H1 (cell line): ENCODE measurements around the gene PLLP. TPM values are rescaled to one million over a fixed set of nuclear protein-coding genes. Genes with fewer than 3 reads are reported as not detected.

Experiments
- CTCF ChIA-PET: fragments of 300-600 bp; sonication (Branson Sonifier 250); formaldehyde crosslinking; loops from one replicate; lab custom pipeline; 2021; ENCODE audit not compliant: partially characterized antibody; lab: Charles Lee
- POLR2A ChIA-PET: fragments of 300-600 bp; sonication (Branson Sonifier 250); formaldehyde crosslinking; loops from one replicate; lab custom pipeline; 2021; ENCODE audit warnings: inconsistent platforms; ENCODE audit not compliant: partially characterized antibody; lab: Charles Lee
- DNase-seq, 2 experiments: peaks; one replicate each; pipeline versions ENCODE4 v3.0.0 to v3.0.0-alpha.2; 2010 to 2022; ENCODE audit warnings: low spot score in 2 of 2, low read depth in 1 of 2, mixed read lengths in 1 of 2
- FAIRE-seq: peaks from 2 replicates; lab custom pipeline; 2011; peaks lifted over from hg19 to GRCh38; lab: Jason Lieb, UNC
- H2AFZ ChIP-seq: 2 replicates; pipeline ENCODE4 v1.8.1; 2012; ENCODE audit warnings: low read length, inconsistent platforms
- H2AK5ac ChIP-seq: 2 replicates; pipeline ENCODE4 v1.6.1; 2013; ENCODE audit warnings: low read depth, low read length
- H2BK120ac ChIP-seq: replicated peaks from 2 replicates; pipeline ENCODE3; 2013; ENCODE audit warnings: low read depth, low read length, inconsistent platforms
- H2BK12ac ChIP-seq: 2 replicates; pipeline ENCODE4 v1.6.1; 2013; ENCODE audit warnings: low read depth, low read length
- H2BK15ac ChIP-seq: 2 replicates; pipeline ENCODE4 v1.6.1; 2013; ENCODE audit warnings: low read length
- H2BK20ac ChIP-seq: 2 replicates; pipeline ENCODE4 v1.6.1; 2013; ENCODE audit warnings: low read length
- H2BK5ac ChIP-seq: 2 replicates; pipeline ENCODE4 v1.6.1; 2013; ENCODE audit warnings: low read depth, low read length
- H3K14ac ChIP-seq: 2 replicates; pipeline ENCODE4 v1.6.1; 2013; ENCODE audit warnings: inconsistent platforms; ENCODE audit not compliant: insufficient read length
- H3K18ac ChIP-seq: 2 replicates; pipeline ENCODE4 v1.6.1; 2013; ENCODE audit warnings: low read length; ENCODE audit errors: extremely low read depth
- H3K23ac ChIP-seq: 2 replicates; pipeline ENCODE4 v1.6.1; 2013; ENCODE audit warnings: inconsistent platforms; ENCODE audit not compliant: insufficient read length
- H3K23me2 ChIP-seq: 2 replicates; pipeline ENCODE4 v1.6.1; 2013; ENCODE audit warnings: low read depth, low read length
- H3K27ac ChIP-seq: 2 replicates; pipeline ENCODE4 v1.6.1; 2011; ENCODE audit warnings: low read depth, low read length, inconsistent platforms
- H3K27me3 ChIP-seq, 4 experiments: replicated peaks in 1 of 4; 1 replicate in 1 of 4; 2 replicates in 3 of 4; pipeline versions ENCODE4 v1.6.1 to v1.8.1; 2011 to 2013; ENCODE audit warnings: low read length in 3 of 4, mild to moderate bottlenecking in 3 of 4, inconsistent platforms in 2 of 4, mixed read lengths in 2 of 4, moderate library complexity in 1 of 4; ENCODE audit not compliant: control insufficient read depth in 3 of 4, insufficient read depth in 3 of 4; ENCODE audit errors: extremely low read depth in 1 of 4
- H3K36me3 ChIP-seq, 4 experiments: 2 replicates each; pipeline versions ENCODE4 v1.6.1 to v1.8.1; 2011 to 2013; ENCODE audit warnings: mild to moderate bottlenecking in 4 of 4, low read length in 3 of 4, moderate library complexity in 2 of 4, control low read depth in 1 of 4, inconsistent platforms in 1 of 4; ENCODE audit not compliant: insufficient read depth in 4 of 4, control insufficient read depth in 2 of 4
- H3K4ac ChIP-seq: replicated peaks from 2 replicates; pipeline ENCODE3; 2013; ENCODE audit warnings: low read length, low read depth, mixed read lengths, inconsistent platforms; ENCODE audit not compliant: insufficient read length
- H3K4me1 ChIP-seq, 4 experiments: replicated peaks in 1 of 4; 1 replicate in 1 of 4; 2 replicates in 3 of 4; pipeline versions ENCODE4 v1.6.1 to v1.8.1; 2011 to 2013; ENCODE audit warnings: low read length in 3 of 4, inconsistent platforms in 2 of 4, mixed read lengths in 1 of 4; ENCODE audit not compliant: insufficient read depth in 4 of 4, control insufficient read depth in 3 of 4
- H3K4me2 ChIP-seq, 2 experiments: 2 replicates each; pipeline versions ENCODE4 v1.6.1 to v1.8.1; 2011 to 2013; ENCODE audit warnings: low read depth in 2 of 2, low read length in 2 of 2, control low read depth in 1 of 2, inconsistent platforms in 1 of 2, mild to moderate bottlenecking in 1 of 2; ENCODE audit not compliant: insufficient read depth in 1 of 2
- H3K4me3 ChIP-seq, 4 experiments: fragments of 200-600, 300-600 bp in 1 of 4; sonication (generic), shearing (Covaris generic), sonication (Bioruptor Twin) in 1 of 4; 2 replicates each; pipeline versions ENCODE4 v1.5.1 to v1.8.1; 2011 to 2016; ENCODE audit warnings: low read length in 4 of 4, low read depth in 3 of 4, control low read depth in 2 of 4, inconsistent platforms in 2 of 4, mild to moderate bottlenecking in 2 of 4, mixed read lengths in 1 of 4, moderate library complexity in 1 of 4; ENCODE audit not compliant: insufficient read depth in 2 of 4; ENCODE audit errors: extremely low read depth in 1 of 4
- H3K56ac ChIP-seq: replicated peaks from 2 replicates; pipeline ENCODE3; 2013; ENCODE audit warnings: low read depth, mild to moderate bottlenecking, mixed read lengths, low read length, inconsistent platforms; ENCODE audit not compliant: insufficient read length
- H3K79me1 ChIP-seq: 2 replicates; pipeline ENCODE4 v1.6.1; 2013; ENCODE audit warnings: low read depth, low read length, control low read depth
- H3K79me2 ChIP-seq, 2 experiments: 2 replicates each; pipeline versions ENCODE4 v1.6.1 to v1.8.1; 2012 to 2013; ENCODE audit warnings: low read length in 2 of 2, mild to moderate bottlenecking in 2 of 2, inconsistent platforms in 1 of 2; ENCODE audit not compliant: insufficient read depth in 2 of 2, control insufficient read depth in 1 of 2
- H3K9ac ChIP-seq, 4 experiments: replicated peaks in 1 of 4; 1 replicate in 1 of 4; 2 replicates in 3 of 4; pipeline versions ENCODE4 v1.6.1 to v1.8.1; 2011 to 2013; ENCODE audit warnings: low read depth in 3 of 4, low read length in 3 of 4, control low read depth in 2 of 4, mild to moderate bottlenecking in 2 of 4, moderate library complexity in 2 of 4, inconsistent platforms in 1 of 4; ENCODE audit errors: extremely low read depth in 1 of 4
- H3K9me3 ChIP-seq, 2 experiments: 2 replicates each; pipeline versions ENCODE4 v1.6.1 to v1.8.1; 2012 to 2013; ENCODE audit warnings: mild to moderate bottlenecking in 2 of 2, moderate library complexity in 2 of 2, control low read depth in 1 of 2, inconsistent platforms in 1 of 2, low read depth in 1 of 2, low read length in 1 of 2, mixed read lengths in 1 of 2; ENCODE audit not compliant: insufficient read depth in 2 of 2
- H4K20me1 ChIP-seq, 2 experiments: replicated peaks in 1 of 2; 2 replicates each; pipeline versions ENCODE3 to v1.8.1; 2011 to 2013; ENCODE audit warnings: inconsistent platforms in 2 of 2, low read length in 2 of 2, mild to moderate bottlenecking in 1 of 2; ENCODE audit not compliant: insufficient read depth in 2 of 2, control insufficient read depth in 1 of 2
- H4K5ac ChIP-seq: 2 replicates; pipeline ENCODE4 v1.6.1; 2013; ENCODE audit warnings: low read length, low read depth, mixed read lengths, inconsistent platforms; ENCODE audit not compliant: insufficient read length
- H4K8ac ChIP-seq: 2 replicates; pipeline ENCODE4 v1.8.0; 2013; ENCODE audit warnings: mild to moderate bottlenecking, moderate library complexity, low read length, inconsistent platforms; ENCODE audit not compliant: insufficient read depth; ENCODE audit errors: extremely low read depth
- H4K91ac ChIP-seq: replicated peaks from 2 replicates; pipeline ENCODE3; 2013; ENCODE audit warnings: low read length, mixed read lengths, inconsistent platforms; ENCODE audit not compliant: insufficient read length
- BACH1 ChIP-seq: IDR thresholded peaks from 2 replicates; pipeline ENCODE4 v1.6.1; 2012; ENCODE audit warnings: low read length, improper control_type of control experiment
- BCL11A ChIP-seq, 2 experiments: IDR thresholded peaks; one replicate each; pipeline ENCODE4 v1.6.1; 2011; ENCODE audit warnings: low read depth in 2 of 2, low read length in 2 of 2, mild to moderate bottlenecking in 2 of 2
- CEBPB ChIP-seq: IDR thresholded peaks from 2 replicates; pipeline ENCODE4 v1.6.1; 2012; ENCODE audit warnings: low read depth, low read length
- CHD2 ChIP-seq: IDR thresholded peaks from 2 replicates; pipeline ENCODE4 v1.6.1; 2012; ENCODE audit warnings: low read length, improper control_type of control experiment
- EZH2 ChIP-seq: fragments of 200-600 bp; sonication (generic); IDR thresholded peaks from 2 replicates; pipeline ENCODE4 v1.7.1; 2012; ENCODE audit warnings: low read depth, mild to moderate bottlenecking, moderate library complexity, low read length, inconsistent platforms; ENCODE audit not compliant: severe bottlenecking
- KDM1A ChIP-seq: fragments of 200-600, 300-600 bp; sonication (generic); IDR thresholded peaks from 2 replicates; pipeline ENCODE4 v1.7.1; 2016; ENCODE audit warnings: mild to moderate bottlenecking, low read length, borderline replicate concordance
- NRF1 ChIP-seq: IDR thresholded peaks from 2 replicates; pipeline ENCODE4 v1.6.1; 2011; ENCODE audit warnings: mild to moderate bottlenecking, low read depth, low read length, improper control_type of control experiment
- POLR2AphosphoS5 ChIP-seq: IDR thresholded peaks from 2 replicates; pipeline ENCODE4 v1.6.1; 2011; ENCODE audit warnings: low read depth, low read length
- RNF2 ChIP-seq: fragments of 200-900, 300-1000 bp; sonication (generic); IDR thresholded peaks from 2 replicates; pipeline ENCODE4 v1.7.1; 2016; ENCODE audit warnings: borderline replicate concordance, low read depth, mild to moderate bottlenecking, antibody characterized with exemption, low read length; ENCODE audit not compliant: poor library complexity, severe bottlenecking; ENCODE audit errors: missing control alignments
- SAP30 ChIP-seq: fragments of 300-600 bp; sonication (generic); IDR thresholded peaks from 2 replicates; pipeline ENCODE4 v1.7.1; 2012; ENCODE audit warnings: low read length, moderate library complexity, mild to moderate bottlenecking, inconsistent platforms; ENCODE audit not compliant: insufficient read depth, insufficient replicate concordance
- SRF ChIP-seq: IDR thresholded peaks from 2 replicates; pipeline ENCODE4 v1.6.1; 2011; ENCODE audit warnings: mild to moderate bottlenecking, low read depth, low read length, moderate library complexity
- TAF1 ChIP-seq: IDR thresholded peaks from 2 replicates; pipeline ENCODE4 v1.6.1; 2011; ENCODE audit warnings: mild to moderate bottlenecking, low read depth, low read length
- TCF12 ChIP-seq: IDR thresholded peaks from 2 replicates; pipeline ENCODE4 v1.6.1; 2011; ENCODE audit warnings: low read depth, mild to moderate bottlenecking, low read length
- ZNF274 ChIP-seq: IDR thresholded peaks from 2 replicates; pipeline ENCODE4 v1.7.0; 2012; ENCODE audit warnings: low read length, borderline replicate concordance; ENCODE audit errors: extremely low read depth
- WGBS, 2 experiments: shearing (Covaris generic) in 1 of 2; methylation state at CpG; one replicate each; pipeline versions ENCODE4 v1.1.6 to v1.1.7; 2013 to 2015; ENCODE audit warnings: low lambda C conversion rate in 2 of 2, mixed read lengths in 2 of 2, inconsistent platforms in 1 of 2, low coverage in 1 of 2, missing lambda C conversion rate in 1 of 2; ENCODE audit not compliant: insufficient replicate concordance in 2 of 2, insufficient coverage in 1 of 2, insufficient read length in 1 of 2; ENCODE audit errors: extremely low coverage in 1 of 2, missing lambda C conversion rate in 1 of 2; 5-methylcytosine and 5-hydroxymethylcytosine counted together
- polyA plus RNA-seq, 7 experiments: library from polyadenylated mRNA; depleted of rRNA in 3 of 7; stranded (reverse) in 5 of 7; unstranded in 2 of 7; fragments of >200 nt in 5 of 7; fragments of 200-250 nt in 2 of 7; gene quantifications; 1 replicate in 5 of 7; 2 replicates in 1 of 7; 4 replicates in 1 of 7; pipeline versions ENCODE4 v1.2.1 to v1.2.3, GENCODE V29; 2011 to 2013; ENCODE audit warnings: missing spikeins in 2 of 7, mixed read lengths in 2 of 7
- total RNA-seq: library from RNA; stranded (reverse); fragmentation: NEBNext Ultra II Directional; extraction: Animal tissue kit (Norgen Biotek cat#: 25700); gene quantifications from 2 replicates; pipeline ENCODE4 v1.2.1, GENCODE V29; 2021
- TF ChIP-seq, protein P1 (sequence below): IDR thresholded peaks from 2 replicates; pipeline ENCODE4 v1.6.1; 2012; ENCODE audit warnings: inconsistent platforms

Gene PLLP
- total and polyA plus RNA-seq, 2 of the 8 experiments (the other 6 are each of a cell fraction or from before 2014, with no cell fraction given) = 2.9 to 10.6 TPM

DNA sequence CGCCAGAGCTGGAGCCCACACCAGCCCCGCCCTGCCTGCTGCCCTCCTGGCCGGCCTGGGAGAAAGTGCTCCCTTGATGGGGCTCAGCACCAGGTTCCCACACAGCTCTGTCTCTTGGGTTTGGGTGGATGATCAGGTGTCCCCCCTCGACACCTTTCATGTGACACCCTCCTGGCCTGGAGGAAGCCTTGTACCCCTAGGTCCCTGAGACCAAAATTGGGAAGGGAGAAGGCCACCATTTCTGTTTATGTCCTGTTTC is 19.4 kb upstream of the PLLP start:
- Histone ChIP-seq H3K4me1 (peaks cover 0 to 3% (median 1%) of the 10 kb centered on the region in 4 experiments; a peak in 3 of 7 replicates), H2BK15ac (no peak overlapping the region), H3K4me2 (no peak overlapping the region), H3K4ac (no peak overlapping the region), H2BK5ac (no peak overlapping the region), H3K79me2 (no peaks in the 10 kb centered on the region), H3K4me3 (no peak overlapping the region), H2BK120ac (no peak overlapping the region), H2BK20ac (no peak overlapping the region), H4K20me1 (no peaks in the 10 kb centered on the region), H4K8ac (no peak overlapping the region), H2BK12ac (no peak overlapping the region), H3K36me3 (no peaks in the 10 kb centered on the region), H3K27ac (no peak overlapping the region), H3K56ac (no peak overlapping the region), H3K23ac (no peak overlapping the region), H3K14ac (no peak overlapping the region), H2AK5ac (no peak overlapping the region), H4K91ac (no peak overlapping the region), H3K9me3 (no peaks in the 10 kb centered on the region), H3K23me2 (peaks cover 6% of the 10 kb centered on the region; the same call in 1 of the 2 replicates), H3K9ac (no peak overlapping the region), H3K27me3 (peaks cover 0 to 6% (median 2%) of the 10 kb centered on the region in 4 experiments; a peak in 2 of 7 replicates), H2AFZ (no peak overlapping the region), H3K79me1 (no peaks in the 10 kb centered on the region), H4K5ac (no peak overlapping the region), H3K18ac (no peak overlapping the region)
- CTCF ChIA-PET = interaction anchor here (1.1 to 18.2 kb wide), 2 partner anchors 81 to 114 kb away, joined by 3 to 513 read pairs; no protein-coding TSS in a partner anchor
- no peak for FAIRE-seq
- WGBS, 2 experiments = 93% methylated on average over 4 of the region's 4 CpGs; no CpG with 5 or more reads in 1 of the 2 experiments
- no peak for DNase-seq
- POLR2A ChIA-PET = interaction anchor here (0.7 to 3.1 kb wide), 2 partner anchors 111 to 113 kb away, joined by 3 to 15 read pairs; no protein-coding TSS in a partner anchor
- TF ChIP-seq KDM1A (no peak), TCF12 (no peak), EZH2 (no peak), TAF1 (no peak), CEBPB (no peak), ZNF274 (no peak), CHD2 (no peak), RNF2 (no peak), SRF (no peak), BACH1 (no peak), SAP30 (no peak), POLR2AphosphoS5 (no peak), NRF1 (no peak), BCL11A (IDR thresholded peaks at IDR 0.05; ENCODE audit: low read depth in 2 of 2, low read length in 2 of 2) (no peak)
- TF ChIP-seq, protein P1, sequence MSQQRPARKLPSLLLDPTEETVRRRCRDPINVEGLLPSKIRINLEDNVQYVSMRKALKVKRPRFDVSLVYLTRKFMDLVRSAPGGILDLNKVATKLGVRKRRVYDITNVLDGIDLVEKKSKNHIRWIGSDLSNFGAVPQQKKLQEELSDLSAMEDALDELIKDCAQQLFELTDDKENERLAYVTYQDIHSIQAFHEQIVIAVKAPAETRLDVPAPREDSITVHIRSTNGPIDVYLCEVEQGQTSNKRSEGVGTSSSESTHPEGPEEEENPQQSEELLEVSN = no peak
